C4-2B (cell line): ENCODE data around the gene PTPRT.

Source experiments
- H3K27ac ChIP-seq: fragments of 450-650 bp; 2 replicates; pipeline ENCODE4 v1.5.1; 2017
- CTCF ChIP-seq: fragments of 450-650 bp; conservative IDR thresholded peaks from 2 replicates; pipeline ENCODE4 v1.5.1; 2017; ENCODE audit warnings: mild to moderate bottlenecking
- ZFX ChIP-seq: fragments of 450-650 bp; IDR thresholded peaks from 2 replicates; pipeline ENCODE4 v1.6.1; 2017

The PTPRT gene

GRCh38 chr20:42572320-42573016, 617.2 kb downstream of the PTPRT start:
- TF ChIP-seq CTCF, result no peak
- no peak for TF ChIP-seq ZFX
- peak overlapping the region; percentile 76 for H3K27ac ChIP-seq

- no peak overlapping the region for H3K27ac ChIP-seq
- TF ChIP-seq CTCF, result no peak
- TF ChIP-seq ZFX, result no peak
These were observed 622.3 kb downstream of the PTPRT start for GRCh38 chr20:42567409-42567808.

- TF ChIP-seq ZFX, result no peak
- TF ChIP-seq CTCF, result no peak
- no peak overlapping the region for H3K27ac ChIP-seq
These were observed 624.3 kb downstream of the PTPRT start for GRCh38 chr20:42565235-42565995.

- TF ChIP-seq ZFX (no peak), CTCF (no peak)
- no peak overlapping the region for H3K27ac ChIP-seq
These were observed 630.0 kb downstream of the PTPRT start for GRCh38 chr20:42559665-42560064.

- TF ChIP-seq CTCF (no peak), ZFX (no peak)
- no peak overlapping the region for H3K27ac ChIP-seq
These were observed 633.1 kb downstream of the PTPRT start for GRCh38 chr20:42556575-42556974.

- H3K27ac ChIP-seq, result no peak overlapping the region
- TF ChIP-seq CTCF (no peak), ZFX (no peak)
These were observed 636.3 kb downstream of the PTPRT start for GRCh38 chr20:42553374-42553773.

GRCh38 chr20:42549496-42549895, 640.2 kb downstream of the PTPRT start:
- TF ChIP-seq CTCF, result no peak
- TF ChIP-seq ZFX, result no peak
- H3K27ac ChIP-seq, result no peak overlapping the region
